Peyer's patch (tissue), 4 donors: ENCODE results near the gene STIM2. TPM values are rescaled to one million over a fixed set of nuclear protein-coding genes. Genes with fewer than 3 reads are reported as not detected.

ENCODE experiments used
- DNase-seq, 3 donors: peaks; one replicate each; pipeline ENCODE4 v3.0.0-alpha.2; 2017 to 2019
- H3K27ac ChIP-seq, 4 donors: fragments of 200-600 bp; sonication (generic); one replicate each; pipeline ENCODE4 v1.5.1; 2016 to 2019
- H3K27me3 ChIP-seq, 2 donors: fragments of 200-600 bp; sonication (generic); one replicate each; pipeline ENCODE4 v1.5.1; 2019
- H3K36me3 ChIP-seq, 3 donors: fragments of 200-600 bp; sonication (generic); one replicate each; pipeline ENCODE4 v1.5.1; 2016 to 2019
- H3K4me1 ChIP-seq, 4 donors: fragments of 200-600 bp; sonication (generic); one replicate each; pipeline ENCODE4 v1.5.1; 2016 to 2019
- H3K4me3 ChIP-seq, 4 donors: fragments of 200-600 bp; sonication (generic); 1 replicate in 3 of 4; 2 replicates in 1 of 4; pipeline ENCODE4 v1.5.1; 2016 to 2019; ENCODE audit warnings: mild to moderate bottlenecking in 1 of 4
- H3K9me3 ChIP-seq, 4 donors: fragments of 200-600 bp; sonication (generic); one replicate each; pipeline ENCODE4 v1.5.1; 2016 to 2019; ENCODE audit warnings: mild to moderate bottlenecking in 1 of 4
- CTCF ChIP-seq, 6 experiments: fragments of 450-650 bp in 4 of 6; fragments of 200-600 bp in 2 of 6; sonication (generic) in 1 of 6; IDR thresholded peaks; one replicate each; pipeline ENCODE4 v1.5.1; 2017 to 2019; ENCODE audit warnings: antibody characterized with exemption in 6 of 6, mild to moderate bottlenecking in 3 of 6, moderate library complexity in 1 of 6
- POLR2A ChIP-seq, 2 donors: fragments of 450-650 bp; IDR thresholded peaks; one replicate each; pipeline ENCODE4 v1.5.1; 2017; ENCODE audit warnings: antibody characterized with exemption in 2 of 2, mild to moderate bottlenecking in 2 of 2, moderate library complexity in 2 of 2
- total RNA-seq, 4 donors: library from RNA; depleted of rRNA; stranded (reverse); fragments of >200 nt; gene quantifications; one replicate each; pipeline ENCODE4 v1.1.0, GENCODE V29; 2016

STIM2 gene
- total RNA-seq, 4 donors from 2014 or later = 35.7 to 82.5 (median 39.2) TPM

- DNase-seq = no peak
- TF ChIP-seq CTCF (IDR thresholded peaks at IDR 0.05) (no peak), POLR2A (IDR thresholded peaks at IDR 0.05) (no peak)
- no peaks in the 10 kb centered on the region for H3K9me3 ChIP-seq
These were observed 27.2 kb downstream of the STIM2 start for GRCh38 chr4:26887809-26888208.

GRCh38 chr4:26889356-26889755 is 28.7 kb downstream of the STIM2 start:
- H3K27me3 ChIP-seq = no peaks in the 10 kb centered on the region
- DNase-seq = no peak
- H3K4me1 ChIP-seq = peaks cover 0 to 15% (median 3%) of the 10 kb centered on the region in 4 donors
- no peaks in the 10 kb centered on the region for H3K36me3 ChIP-seq
- H3K27ac ChIP-seq = no peak overlapping the region
- H3K4me3 ChIP-seq = no peak overlapping the region
- no peaks in the 10 kb centered on the region for H3K9me3 ChIP-seq
- TF ChIP-seq POLR2A (IDR thresholded peaks at IDR 0.05) (no peak), CTCF (IDR thresholded peaks at IDR 0.05) (no peak)

More at GRCh38 chr4:26887809-26888208, 27.2 kb downstream of the STIM2 start:
- no peak overlapping the region for H3K4me3 ChIP-seq
- peaks cover 0 to 11% (median 3%) of the 10 kb centered on the region in 4 donors for H3K4me1 ChIP-seq
- no peaks in the 10 kb centered on the region for H3K36me3 ChIP-seq
- no peaks in the 10 kb centered on the region for H3K27me3 ChIP-seq
- no peak overlapping the region for H3K27ac ChIP-seq

GRCh38 chr4:26891054-26891453 is 30.4 kb downstream of the STIM2 start:
- Histone ChIP-seq H3K27ac (no peak overlapping the region), H3K27me3 (no peaks in the 10 kb centered on the region), H3K36me3 (no peaks in the 10 kb centered on the region), H3K4me3 (no peak overlapping the region), H3K9me3 (no peaks in the 10 kb centered on the region), H3K4me1 (peaks cover 0 to 10% (median 3%) of the 10 kb centered on the region in 4 donors)
- TF ChIP-seq CTCF (IDR thresholded peaks at IDR 0.05) = no peak
- no peak for TF ChIP-seq POLR2A (IDR thresholded peaks at IDR 0.05)
- no peak for DNase-seq

- no peak overlapping the region for H3K4me3 ChIP-seq
- TF ChIP-seq CTCF (IDR thresholded peaks at IDR 0.05) (no peak), POLR2A (IDR thresholded peaks at IDR 0.05) (no peak)
- H3K36me3 ChIP-seq = no peaks in the 10 kb centered on the region
- no peaks in the 10 kb centered on the region for H3K27me3 ChIP-seq
- peaks cover 0 to 4% (median 0%) of the 10 kb centered on the region in 4 donors for H3K4me1 ChIP-seq
- H3K27ac ChIP-seq = no peak overlapping the region
- no peak for DNase-seq
- H3K9me3 ChIP-seq = no peaks in the 10 kb centered on the region
These were observed 31.2 kb downstream of the STIM2 start for GRCh38 chr4:26891867-26892266.

- H3K4me3 ChIP-seq = no peak overlapping the region
- no peaks in the 10 kb centered on the region for H3K27me3 ChIP-seq
- no peak for TF ChIP-seq POLR2A (IDR thresholded peaks at IDR 0.05)
- no peak for TF ChIP-seq CTCF (IDR thresholded peaks at IDR 0.05)
- no peaks in the 10 kb centered on the region for H3K9me3 ChIP-seq
- no peaks in the 10 kb centered on the region for H3K36me3 ChIP-seq
- no peak overlapping the region for H3K27ac ChIP-seq
- DNase-seq = no peak
- H3K4me1 ChIP-seq = peaks cover 0 to 4% (median 0%) of the 10 kb centered on the region in 4 donors
These were observed 32.0 kb downstream of the STIM2 start for GRCh38 chr4:26892480-26893150.
